GM19043 (cell line): Measurements from ENCODE around the gene NFU1.
"Not testable (repeated sequence)": the region's sequence is repeated elsewhere in the genome, so short reads cannot be mapped to it uniquely, and the experiment has no call there.

Experiments used
- ATAC-seq: cut with Tn5 transposase; IDR thresholded peaks from one replicate; pipeline ENCODE4 v1.9.1; 2021; ENCODE audit warnings: low read depth; ENCODE audit not compliant: unreplicated experiment

The NFU1 gene

DNA sequence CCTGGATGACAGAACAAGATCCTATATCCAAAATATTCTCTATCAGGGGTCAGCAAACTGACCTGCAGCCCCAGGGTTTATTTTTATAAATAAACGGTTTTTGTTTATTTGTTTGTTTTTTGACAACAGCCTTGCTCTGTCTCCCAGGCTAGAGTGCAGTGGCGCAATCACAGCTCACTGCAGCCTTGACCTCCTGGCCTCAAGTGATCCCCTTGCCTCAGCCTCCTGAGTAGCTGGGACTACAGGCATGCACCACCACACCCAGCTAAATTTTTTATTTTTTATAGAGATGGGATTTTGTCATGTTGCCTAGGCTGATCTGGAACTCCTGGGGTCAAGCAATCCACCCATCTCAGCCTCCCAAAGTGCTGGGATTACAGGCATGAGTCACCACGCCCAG lies 82.3 kb downstream of the NFU1 start:
- ATAC-seq: not testable (repeated sequence)

DNA sequence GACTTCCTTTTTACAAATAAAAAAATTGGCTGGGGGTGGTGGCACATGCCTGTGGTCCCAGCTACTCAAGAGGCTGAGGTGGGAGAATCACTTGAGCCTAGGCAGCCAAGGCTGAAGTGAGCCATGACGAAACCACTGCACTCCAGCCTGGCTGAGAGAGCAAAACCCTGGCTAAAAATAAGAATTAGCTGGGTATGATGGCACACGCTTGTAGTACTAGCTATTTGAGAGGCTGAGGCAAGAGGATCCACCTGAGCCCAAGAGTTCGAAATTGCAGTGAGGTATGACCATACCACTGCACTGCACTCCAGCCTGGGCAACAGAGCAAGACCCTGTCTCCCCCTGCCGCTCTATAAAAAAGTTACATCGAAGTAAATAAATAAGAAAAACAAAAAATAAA lies 83.9 kb downstream of the NFU1 start:
- ATAC-seq: no peak

DNA sequence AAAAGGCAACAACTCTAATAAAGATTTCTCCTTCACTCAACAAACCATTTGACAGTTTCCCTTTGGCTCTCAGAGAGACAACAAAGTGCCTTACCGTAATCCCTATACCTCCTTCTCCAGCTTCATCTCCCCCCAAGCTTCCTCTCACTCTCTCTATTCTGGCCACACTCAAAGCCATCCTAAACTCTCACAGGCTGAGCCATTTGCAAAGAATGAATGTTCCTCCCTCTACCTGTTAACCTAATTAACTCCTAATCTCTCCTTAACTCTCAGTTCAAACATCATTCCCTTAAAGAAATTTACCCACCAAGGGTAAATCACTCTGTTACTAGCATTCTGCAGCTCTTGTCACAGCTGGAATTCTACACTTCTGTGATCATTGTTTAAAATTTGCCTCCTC lies 88.5 kb downstream of the NFU1 start:
- no peak for ATAC-seq
